SK-N-MC (cell line): Measurements from ENCODE around the gene TPBGL.

Experiments used
- FOXP2 ChIP-seq: optimal IDR thresholded peaks from 2 replicates; pipeline ENCODE3; 2011; ENCODE audit warnings: mild to moderate bottlenecking, moderate library complexity; ENCODE audit not compliant: insufficient read depth; ENCODE audit errors: extremely low read length, control extremely low read depth
- POLR2AphosphoS5 ChIP-seq: IDR thresholded peaks from 2 replicates; pipeline ENCODE4 v1.6.1; 2012; ENCODE audit warnings: mild to moderate bottlenecking, low read depth, low read length, borderline replicate concordance

DNA sequence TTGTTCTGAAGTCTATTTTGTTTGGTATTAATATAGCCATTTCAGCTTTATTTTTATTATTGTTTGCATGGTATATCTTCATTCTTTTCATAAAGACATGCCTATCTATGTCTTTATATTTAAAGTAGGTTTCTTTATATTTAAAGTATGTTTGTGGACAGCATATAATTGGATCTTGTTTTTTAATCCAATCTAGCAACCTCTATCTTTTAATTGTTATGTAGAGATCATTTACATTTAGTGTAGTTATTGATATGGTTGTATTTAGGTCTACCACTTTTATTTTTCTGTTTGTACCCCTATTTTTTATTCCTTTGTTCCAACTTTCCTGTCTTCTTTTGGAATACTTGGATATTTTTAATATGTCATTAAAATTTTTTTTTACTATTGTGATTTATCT is 13.8 kb downstream of the TPBGL start:
- TF ChIP-seq POLR2AphosphoS5 (no peak), FOXP2 (no peak)
